Activated CD4-positive, alpha-beta T cell treated with anti-CD3 and anti-CD28 coated beads, Interleukin-2, amount 50 U/mL, for 1 hour (primary cell): ENCODE data around the gene TSC2.
"Not testable (repeated sequence)": the region's sequence is repeated elsewhere in the genome, so short reads cannot be mapped to it uniquely, and the experiment has no call there.

ENCODE experiments used
- DNase-seq: peaks from one replicate; pipeline ENCODE4 v3.0.0-alpha.2; 2020

TSC2 gene

DNA sequence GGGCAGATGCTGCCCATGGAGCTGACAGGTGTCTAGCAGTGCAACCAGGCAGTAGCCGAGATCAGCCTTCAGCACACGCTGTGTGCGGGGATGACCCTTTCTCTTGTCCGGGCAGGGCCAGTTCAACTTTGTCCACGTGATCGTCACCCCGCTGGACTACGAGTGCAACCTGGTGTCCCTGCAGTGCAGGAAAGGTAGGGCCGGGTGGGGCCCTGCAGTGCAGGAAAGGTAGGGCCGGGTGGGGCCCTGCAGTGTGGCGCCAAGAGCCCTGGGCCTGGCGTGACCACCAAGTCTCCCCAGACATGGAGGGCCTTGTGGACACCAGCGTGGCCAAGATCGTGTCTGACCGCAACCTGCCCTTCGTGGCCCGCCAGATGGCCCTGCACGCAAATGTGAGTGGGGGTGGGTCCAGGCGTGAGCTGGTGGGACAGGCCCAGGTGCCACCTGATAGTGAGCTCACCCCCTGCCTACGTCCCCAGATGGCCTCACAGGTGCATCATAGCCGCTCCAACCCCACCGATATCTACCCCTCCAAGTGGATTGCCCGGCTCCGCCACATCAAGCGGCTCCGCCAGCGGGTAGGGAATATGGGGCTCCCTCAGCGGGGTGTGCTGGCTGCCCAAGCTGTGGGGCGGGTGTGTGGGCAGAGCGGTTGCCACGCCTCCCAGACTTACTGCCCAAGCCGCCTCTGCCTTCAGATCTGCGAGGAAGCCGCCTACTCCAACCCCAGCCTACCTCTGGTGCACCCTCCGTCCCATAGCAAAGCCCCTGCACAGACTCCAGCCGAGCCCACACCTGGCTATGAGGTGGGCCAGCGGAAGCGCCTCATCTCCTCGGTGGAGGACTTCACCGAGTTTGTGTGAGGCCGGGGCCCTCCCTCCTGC is 40.2 kb downstream of the TSC2 start:
- DNase-seq, result no peak

DNA sequence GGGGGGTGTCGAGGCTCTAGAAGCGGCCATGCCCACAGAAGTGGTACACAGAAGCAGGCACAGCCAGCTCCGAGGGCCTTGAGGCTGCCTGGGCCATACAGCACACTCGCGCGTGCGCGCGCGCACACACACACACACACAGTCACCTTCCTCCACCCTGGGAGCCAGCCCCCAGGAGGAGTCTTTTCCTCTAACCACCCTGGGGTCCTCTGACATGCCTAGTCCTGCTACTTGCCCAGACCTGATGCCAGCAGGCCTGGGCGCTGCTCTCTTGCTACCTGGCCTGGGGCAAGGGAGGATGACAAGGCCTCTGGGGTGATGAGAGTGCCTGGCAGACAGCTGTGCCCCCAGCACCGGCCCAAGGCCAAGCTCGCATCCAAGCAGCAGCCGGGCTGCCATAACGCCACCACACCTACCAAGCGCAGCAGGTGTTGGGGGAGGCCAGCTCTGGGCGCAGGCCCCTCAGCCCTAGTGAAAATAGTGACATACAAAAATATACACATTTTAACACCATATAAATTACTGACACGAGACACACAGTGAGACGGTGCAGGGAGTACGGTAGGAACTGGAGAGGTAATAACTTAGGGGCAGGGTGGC is 41.1 kb downstream of the TSC2 start:
- DNase-seq, result no peak

DNA sequence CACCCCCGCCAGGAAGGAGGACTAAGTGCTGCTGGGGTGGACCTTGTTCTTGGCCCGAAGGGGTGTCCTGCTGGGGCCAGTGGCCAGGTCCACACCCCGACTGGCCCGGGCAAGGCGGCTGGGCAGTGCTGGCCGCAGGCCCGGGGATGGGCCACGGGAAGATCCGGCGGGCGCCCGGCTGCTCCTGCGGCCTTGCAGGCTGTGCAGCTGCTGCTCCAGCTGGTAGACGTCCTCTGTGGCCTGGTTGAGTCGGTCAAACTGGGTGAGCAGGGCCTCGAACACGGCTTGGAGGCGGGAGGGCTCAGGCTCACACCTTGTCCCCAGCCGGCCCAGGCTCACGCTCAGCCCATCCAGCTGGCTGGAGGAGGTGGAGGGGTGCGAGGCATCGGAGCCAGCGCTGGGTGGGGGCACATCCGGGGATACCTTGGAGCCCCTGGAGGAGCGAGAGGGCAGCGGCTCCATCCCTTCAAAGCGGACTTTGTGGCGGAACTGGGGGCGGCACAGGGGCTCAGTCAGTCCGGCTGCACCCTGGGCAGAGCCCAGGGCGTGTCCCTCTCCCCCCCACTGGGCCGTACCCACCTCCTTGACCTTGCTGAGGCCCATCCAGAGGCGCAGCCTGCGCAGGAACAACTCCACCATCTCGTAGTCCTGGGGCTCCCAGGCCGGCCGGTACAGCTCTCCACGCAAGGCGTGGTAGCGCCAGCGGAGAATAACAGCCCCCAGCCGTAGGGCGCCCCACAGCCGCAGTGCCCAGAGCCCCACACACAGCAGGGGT is 42.1 kb downstream of the TSC2 start:
- no peak for DNase-seq

DNA sequence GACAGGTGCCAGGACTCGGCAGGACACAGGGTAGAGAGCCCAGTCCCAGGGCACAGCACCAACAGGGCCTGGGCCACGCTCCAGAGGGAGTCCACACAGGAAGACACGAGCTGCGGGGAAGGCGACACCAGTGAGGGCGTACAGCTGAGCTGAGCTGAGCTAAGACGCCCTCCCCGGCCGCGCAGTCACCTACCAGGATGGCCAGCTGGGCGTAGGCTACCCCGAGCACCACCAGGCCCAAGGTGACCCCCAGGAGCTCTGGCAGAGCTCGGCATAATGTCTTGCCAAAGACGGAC is 42.6 kb downstream of the TSC2 start:
- no peak for DNase-seq

DNA sequence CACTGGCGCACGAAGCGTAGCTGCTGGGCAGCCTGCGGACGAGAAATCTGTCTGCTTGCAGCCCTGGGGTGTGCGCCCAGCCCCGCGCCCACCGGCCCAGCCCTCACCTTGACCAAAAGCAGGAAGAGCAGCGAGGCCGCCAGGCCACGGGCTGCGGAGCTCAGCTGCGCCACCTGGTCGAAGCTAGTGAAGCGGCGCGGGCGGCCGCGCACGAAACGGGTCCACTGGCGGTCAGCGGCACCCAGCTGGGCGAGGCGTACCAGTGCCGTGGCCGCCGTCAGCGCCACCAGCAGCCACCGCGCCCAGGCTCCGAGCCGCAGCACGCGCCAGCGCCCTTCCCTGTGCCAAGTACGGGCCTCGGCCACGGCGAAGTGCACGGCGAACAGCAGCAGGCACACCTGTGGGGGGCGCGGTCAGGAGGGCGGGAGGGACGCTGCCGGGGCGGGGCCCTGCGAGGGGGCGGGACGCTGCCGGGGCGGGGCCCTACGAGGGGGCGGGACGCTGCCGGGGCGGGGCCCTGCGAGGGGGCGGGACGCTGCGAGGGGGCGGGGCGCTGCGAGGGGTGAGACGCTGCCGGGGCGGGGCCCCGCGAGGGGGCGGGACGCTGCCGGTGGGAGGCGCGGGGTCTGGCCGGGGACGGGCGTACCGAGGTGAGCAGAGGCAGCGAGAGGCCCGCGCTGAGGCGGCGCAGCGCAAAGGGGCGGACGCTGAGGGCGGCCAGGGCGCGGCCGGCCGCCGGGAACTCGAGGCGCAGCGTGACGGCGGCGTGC is 43.2 kb downstream of the TSC2 start:
- DNase-seq, result no peak

DNA sequence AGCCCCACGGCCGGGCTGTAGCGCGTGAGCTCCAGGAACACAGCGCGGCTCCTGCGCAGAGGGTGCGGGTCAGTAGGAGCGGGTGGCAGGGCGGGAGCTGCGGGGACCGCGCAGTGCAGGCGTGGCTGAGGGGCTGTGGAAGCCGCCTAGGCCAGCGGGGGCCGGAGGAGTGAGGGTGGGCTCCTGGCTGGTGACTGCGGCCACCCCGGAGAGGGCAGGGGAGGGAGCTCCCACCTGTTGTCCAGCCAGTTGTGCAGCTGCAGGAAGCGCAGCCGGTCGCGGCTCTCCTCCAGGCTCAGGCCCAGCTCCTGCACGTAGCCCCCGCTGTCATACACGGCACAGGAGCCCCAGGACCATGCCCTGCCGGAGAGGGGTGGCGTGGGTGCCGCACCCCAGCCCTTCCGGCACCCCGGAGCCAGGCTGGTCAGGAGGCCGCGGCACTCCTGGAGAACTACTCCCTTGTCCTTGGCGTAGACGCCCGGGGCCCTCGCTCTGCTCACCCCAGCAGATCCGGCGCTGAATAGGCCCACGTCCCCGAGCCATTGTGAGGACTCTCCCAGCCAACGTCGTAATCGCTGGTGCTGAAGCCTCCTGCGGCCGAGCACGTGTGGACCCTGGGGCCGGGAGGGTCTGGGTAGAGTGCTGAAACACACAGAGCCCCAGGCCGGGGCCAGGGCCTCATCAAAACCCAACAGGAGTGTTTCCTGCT is 43.9 kb downstream of the TSC2 start:
- DNase-seq, result no peak

DNA sequence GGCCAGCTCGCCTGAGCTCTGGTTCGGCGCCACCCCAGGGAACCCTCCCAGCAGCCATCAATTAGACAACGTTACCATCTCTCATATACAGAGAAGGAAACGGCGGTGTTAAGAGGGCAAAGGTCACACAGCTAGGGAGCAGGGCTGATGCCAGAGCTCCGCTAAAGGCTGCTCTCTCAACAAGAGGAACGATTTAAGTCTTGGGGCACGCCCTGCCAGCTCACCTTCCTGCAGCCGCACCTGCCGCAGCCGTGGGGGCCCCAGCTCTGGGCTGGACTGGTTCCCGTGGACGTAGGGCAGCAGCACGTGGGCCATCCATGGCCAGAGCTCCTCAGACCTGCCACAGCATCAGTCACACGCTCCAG is 44.5 kb downstream of the TSC2 start:
- DNase-seq, result no peak

DNA sequence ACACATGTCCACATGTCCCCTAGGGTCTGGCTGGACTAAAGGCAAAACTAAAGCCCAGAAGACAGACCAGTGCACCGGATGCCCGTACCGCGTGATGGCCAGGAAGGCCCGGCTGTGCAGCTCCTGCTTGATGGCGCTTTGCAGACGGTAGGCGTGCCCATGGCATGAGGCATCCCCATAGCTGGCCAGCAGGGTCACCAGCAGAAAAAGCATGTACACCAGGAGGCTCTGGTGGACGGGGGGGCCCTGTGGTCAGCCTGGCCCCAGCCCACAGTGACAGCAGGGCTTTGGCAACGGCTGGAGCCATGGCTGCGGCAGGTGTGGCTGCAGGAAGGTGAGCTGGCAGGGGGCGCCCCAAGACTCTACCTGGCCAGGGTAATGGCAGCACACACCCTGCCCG is 45.1 kb downstream of the TSC2 start:
- no peak for DNase-seq

DNA sequence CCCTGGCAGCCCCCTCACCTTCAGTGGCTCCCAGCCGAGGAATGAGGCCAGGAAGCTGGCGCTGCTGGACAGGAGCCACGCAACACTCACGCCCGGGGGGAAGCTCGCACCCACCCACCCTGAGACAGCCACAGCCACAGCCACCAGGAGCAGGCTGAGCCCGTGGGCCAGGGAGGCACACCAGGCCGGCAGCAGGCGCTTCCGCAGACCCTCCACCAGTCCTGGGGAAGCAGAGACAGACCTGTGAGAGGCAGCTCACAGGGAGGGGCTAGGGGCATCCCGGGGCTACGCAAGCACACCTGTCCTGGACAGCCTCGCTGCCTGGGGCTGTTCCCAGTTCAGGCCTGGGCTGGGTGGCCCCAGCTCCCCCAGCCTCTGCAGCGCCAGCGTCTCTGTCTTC is 46.0 kb downstream of the TSC2 start:
- DNase-seq, result no peak

DNA sequence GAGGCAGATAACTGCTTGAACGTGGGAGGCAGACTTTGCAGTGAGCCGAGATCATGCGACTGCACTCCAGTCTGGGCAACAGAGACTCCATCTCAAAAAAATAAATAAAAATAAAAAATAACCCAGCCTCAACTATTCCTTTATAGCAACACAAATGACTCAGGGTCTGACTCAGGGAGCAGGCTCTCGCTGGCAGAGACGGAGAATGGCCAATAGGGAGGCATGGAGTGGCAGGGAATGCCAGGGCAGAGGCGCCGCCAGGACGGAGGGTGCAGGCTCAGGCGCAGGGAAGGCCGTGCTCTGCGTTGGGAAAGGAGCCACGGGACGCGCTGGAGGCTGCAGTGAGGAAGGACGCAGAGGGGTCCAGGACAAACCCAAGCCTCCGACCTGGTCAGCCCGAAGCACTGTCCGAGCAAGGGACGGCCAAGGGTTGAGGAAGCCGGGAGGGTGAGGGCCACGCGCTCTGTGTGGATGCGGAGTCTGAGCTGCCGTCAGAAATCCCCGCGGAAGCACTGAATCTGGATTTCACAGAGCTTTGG is 47.6 kb downstream of the TSC2 start:
- DNase-seq, result no peak

DNA sequence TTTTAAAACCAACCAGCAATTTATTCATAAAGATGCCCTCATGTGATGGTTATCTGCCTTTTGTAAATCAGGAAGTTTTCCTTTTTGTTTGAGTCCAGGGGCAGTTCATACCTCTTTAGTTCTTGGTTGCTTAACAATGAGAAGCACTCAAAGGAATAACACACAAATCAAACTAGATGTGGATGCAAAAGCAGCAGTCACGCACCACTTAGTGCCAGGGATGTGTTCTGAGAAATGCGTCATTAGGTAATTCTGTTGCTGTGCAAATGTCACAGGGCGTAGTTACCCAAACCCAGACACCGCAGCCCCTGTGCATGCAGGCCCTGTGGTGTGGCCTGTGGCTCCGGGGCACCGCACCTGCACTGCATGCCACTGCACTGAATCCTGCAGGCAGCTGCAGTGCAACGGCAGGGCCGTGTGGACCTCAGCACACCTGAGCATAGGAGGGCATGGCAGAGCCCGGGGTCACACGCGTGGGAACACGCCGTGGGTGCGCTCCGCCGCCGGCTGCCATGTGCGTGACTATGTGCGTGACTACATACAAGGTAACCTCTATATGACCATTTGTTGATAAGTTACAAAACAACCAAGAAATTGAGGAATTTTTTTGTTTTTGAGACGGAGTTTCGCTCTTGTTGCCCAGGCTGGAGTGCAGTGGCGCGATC is 48.3 kb downstream of the TSC2 start:
- DNase-seq, result no peak

DNA sequence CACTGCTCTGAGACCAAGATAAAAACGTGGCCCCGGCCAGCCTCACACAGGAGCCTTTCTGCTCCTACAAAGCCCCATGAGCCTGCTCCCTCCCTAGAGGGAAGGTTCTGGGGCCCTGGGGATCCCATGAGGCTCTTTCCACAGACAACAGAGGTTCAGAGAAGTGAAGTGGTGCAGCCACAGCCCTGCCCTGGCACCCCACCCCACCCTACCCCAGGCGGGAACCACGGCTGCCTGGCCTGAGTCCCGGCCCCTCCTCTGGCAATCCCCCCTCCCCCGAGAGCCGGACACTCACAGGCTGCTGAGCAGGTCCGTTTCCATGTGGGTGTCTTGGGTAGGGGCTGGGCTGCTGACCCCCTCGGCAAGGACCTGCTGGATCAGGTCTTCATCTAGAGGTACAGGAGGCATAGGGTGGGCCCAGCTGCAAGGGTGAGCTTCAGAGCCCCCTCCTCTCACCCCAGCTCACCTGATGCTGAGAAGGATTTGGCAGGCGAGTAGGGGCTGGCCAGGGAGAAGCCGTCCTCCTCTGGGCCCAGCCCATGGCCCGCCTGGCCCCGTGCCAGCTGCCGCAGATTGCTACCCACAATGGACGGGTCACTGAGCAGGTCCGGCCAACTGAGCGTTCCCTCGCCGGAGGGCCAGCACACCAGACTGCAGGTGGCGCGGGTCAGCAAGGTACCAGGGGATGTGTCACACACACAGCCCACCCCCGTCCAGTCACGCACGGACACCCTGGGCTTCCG is 49.2 kb downstream of the TSC2 start:
- no peak for DNase-seq

DNA sequence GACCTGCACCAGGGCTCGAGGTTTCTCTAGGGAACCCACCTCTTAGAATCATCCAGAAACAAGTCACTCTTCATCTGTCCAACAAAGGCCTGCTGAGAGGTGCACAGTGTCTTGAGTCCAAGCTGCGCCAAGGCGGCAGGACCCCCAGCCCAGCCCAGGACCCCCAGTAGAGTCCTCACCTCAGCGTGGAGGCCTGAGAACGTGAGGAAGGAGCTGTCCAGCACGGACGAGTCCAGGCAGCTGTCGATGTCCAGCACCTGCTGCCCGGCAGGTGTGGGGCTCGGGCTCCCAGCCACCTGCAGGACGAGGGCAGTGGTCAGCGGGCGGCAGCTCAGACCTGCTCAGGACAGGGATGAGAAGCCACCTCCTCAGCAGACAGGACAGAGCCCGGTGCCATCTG is 49.9 kb downstream of the TSC2 start:
- DNase-seq, result not testable (repeated sequence)

DNA sequence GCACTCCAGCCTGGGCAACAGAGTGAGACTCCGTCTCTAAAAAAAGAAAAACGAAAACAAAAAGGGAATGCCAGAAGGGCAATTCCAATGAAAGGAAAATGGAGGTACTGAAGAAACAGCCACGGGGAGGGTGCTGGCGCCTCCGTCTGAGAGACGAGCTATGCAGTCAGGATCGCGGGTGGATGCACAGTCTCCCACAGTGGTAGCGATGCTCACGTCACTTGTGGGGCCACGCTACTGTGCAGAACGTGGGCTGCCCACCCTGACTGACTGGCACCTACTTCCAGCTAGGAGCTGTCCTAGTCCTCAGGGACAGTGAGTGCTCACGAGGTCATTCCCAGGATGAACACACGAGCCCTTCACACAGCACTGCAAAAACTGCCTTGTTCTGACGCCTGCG is 53.8 kb downstream of the TSC2 start:
- not testable (repeated sequence) for DNase-seq

DNA sequence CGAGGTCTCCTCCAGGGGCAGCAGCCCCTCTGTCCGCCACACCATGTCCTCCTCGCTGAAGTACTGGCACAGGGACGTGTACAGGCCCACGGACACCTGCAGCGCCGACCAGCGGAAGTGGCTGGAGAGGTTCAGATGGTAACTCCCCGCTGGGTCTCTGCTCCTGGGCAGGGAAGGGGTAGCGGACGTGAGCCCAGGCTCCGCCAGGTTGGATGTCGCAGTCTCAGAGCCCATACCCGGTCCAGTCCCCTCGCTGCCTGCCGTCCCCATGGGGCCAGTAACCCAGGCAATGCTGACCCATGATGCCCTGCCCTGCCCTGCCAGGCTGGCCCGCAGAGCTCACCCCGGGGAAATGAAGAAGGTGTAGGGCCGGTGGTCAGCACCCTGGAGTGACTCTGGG is 54.7 kb downstream of the TSC2 start:
- DNase-seq, result no peak

DNA sequence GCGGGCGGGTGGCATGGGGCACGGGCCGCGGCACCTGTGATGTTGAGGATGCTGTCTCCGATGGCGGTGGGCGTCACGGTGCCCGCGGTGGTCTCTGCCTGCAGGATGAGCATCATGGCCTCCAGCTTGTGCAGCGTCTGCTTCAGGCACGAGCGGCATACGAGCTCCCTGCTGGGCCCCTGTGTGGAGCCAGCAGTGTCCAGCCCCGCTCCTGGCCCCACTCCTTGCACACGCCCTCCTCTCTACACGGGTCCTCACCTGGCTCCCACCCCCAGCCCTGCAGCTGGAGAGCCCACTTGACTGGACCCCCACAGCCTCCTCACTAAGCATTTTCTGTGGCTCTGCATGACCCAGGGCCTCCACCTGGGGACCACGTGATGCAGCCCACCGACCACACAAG is 56.7 kb downstream of the TSC2 start:
- not testable (repeated sequence) for DNase-seq

DNA sequence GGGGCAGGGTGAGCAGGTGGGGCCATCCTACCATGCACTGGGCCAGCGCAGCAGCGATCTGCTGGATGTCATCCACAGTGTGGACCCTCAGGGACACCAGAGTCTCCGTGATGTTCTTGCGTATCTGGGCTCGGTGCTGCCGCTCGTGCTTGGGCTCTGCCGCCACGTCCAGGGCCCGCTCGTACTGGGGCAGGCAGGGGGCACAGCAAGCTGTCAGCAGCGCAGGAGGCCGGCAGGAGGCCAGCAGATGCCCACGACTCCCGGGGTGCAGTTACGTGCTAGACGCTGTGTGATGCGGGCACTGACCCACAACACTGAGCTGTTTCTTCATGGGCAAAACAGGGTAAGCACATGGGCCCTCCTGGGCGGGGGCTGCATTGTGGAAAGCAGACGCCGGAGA is 57.5 kb downstream of the TSC2 start:
- DNase-seq, result not testable (repeated sequence)

DNA sequence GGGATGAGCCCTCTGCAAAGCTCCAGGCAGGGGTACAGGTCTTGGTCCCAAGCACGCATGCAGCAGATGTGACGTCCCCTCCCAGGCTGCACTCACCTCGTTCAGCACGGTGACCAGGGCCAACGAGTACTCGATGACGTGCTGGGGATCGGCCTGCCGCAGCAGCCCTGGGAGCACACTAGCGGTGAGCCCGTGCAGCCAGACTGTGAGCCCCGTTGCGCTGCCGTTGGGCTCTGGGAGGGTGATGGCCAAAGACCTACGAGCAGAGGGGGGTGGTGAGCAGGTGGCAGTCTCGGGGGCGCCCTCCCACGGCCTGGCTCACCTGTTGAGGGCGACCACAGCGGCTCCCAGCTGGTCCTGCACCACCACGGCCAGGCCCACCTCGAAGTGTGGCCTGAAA is 58.0 kb downstream of the TSC2 start:
- DNase-seq, result not testable (repeated sequence)

DNA sequence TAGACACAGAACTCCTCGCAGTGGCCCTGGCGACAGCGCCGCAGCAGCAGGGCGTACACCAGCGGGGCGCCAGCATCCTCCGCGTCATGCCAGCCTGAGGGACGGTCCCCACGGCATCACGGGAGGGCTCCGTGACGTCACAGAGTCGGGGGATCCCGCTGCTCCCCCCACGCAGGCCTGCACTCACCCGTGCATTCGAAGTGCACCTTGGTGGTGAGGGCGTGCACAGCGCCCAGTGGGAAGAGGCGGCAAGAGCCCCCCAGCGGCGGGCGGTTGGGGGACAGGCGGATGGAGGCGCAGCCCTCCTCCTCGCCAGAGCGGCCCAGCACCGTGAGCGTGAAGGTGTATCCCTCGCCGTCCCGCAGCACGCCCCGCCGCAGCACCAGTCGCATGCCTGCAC is 58.4 kb downstream of the TSC2 start:
- DNase-seq, result not testable (repeated sequence)

DNA sequence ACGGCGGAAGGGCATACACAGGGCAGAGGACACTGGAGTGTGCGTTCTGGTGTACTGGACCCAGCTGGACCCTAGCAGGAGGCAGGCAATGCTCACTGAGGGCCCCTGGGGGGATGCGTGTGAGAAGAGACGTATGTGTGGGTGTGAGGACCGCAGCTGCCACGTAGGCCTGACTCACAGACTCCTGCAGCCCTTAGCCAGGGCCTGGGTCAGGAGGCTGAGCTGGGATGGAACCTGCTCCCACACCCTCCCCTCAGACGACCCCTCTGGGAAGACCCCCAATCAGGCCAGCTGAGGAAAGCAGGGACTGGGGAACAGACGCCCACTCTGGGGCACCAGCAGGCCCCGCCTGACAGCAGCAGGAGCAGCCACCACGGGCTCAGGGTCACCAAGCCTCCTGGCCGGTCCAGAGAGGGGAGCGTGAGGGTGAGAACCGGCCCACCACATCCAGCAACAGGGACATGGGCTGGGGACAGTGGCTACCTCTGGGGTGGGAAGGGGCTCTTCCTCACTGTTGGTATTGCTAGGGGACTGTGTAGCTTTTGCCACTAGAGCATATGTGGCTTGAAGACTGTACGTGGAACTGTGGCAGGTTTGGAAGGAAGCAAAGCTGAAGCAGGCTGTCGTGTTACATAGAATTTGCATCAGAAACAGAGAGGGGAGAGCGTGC is 59.5 kb downstream of the TSC2 start:
- DNase-seq, result not testable (repeated sequence)

DNA sequence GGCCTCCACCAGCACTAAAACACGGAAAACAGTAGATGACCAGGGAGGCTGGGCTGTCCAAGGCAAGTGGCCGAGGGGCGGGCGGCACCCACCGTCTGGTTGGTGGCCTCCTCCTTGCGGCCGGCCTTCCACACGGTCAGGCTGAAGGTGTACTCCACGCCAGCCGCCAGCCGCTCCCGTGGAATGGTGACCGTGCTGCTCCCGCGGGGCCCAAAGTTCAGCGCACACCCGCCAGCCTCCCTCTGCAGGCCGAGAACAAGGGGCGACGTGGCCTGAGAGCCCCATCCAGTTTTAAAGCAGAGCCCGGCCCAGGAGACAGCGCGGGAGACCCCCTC is 60.0 kb downstream of the TSC2 start:
- not testable (repeated sequence) for DNase-seq
